Measurements from ENCODE around the gene SLC38A1. TPM values are rescaled to one million over a fixed set of nuclear protein-coding genes. Genes with fewer than 3 reads are reported as not detected.

SLC38A1 gene
- total RNA-seq, 2 donors from 2014 or later: 117 to 118 TPM

DNA sequence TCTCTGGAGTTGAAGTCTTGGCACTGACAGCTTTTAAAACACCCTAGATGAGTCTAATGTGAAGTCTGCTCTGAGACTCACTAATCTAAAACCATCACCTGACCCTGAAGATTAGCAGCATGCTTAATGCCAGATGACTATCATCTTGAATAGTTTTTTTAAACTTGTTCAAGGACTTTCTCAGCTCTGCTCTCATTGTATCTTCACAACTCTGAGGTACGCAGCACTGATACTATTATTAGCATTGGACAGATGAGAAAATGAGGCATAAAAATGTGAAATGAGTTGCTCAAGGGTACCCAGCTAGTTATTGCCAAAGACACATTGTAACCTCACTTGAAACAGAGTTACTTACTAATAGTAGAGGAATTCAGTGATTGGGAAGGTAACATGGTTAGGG, 4.8 kb downstream of the SLC38A1 start:
- Histone ChIP-seq H3K27me3 (no peaks in the 10 kb centered on the region), H3K4me1 (no peaks in the 10 kb centered on the region), H3K36me3 (no peaks in the 10 kb centered on the region), H3K9me3 (no peaks in the 10 kb centered on the region), H3K27ac (no peak overlapping the region), H3K4me3 (no peak overlapping the region), H3K9ac (ENCODE audit: low read depth in 2 of 2, low read length in 2 of 2) (no peak overlapping the region)
- intact Hi-C loops (cut with DNase I): loop anchor here (10.0 kb wide), 1 partner anchor 109 kb away; no protein-coding TSS in a partner anchor
- TF ChIP-seq, protein P1, sequence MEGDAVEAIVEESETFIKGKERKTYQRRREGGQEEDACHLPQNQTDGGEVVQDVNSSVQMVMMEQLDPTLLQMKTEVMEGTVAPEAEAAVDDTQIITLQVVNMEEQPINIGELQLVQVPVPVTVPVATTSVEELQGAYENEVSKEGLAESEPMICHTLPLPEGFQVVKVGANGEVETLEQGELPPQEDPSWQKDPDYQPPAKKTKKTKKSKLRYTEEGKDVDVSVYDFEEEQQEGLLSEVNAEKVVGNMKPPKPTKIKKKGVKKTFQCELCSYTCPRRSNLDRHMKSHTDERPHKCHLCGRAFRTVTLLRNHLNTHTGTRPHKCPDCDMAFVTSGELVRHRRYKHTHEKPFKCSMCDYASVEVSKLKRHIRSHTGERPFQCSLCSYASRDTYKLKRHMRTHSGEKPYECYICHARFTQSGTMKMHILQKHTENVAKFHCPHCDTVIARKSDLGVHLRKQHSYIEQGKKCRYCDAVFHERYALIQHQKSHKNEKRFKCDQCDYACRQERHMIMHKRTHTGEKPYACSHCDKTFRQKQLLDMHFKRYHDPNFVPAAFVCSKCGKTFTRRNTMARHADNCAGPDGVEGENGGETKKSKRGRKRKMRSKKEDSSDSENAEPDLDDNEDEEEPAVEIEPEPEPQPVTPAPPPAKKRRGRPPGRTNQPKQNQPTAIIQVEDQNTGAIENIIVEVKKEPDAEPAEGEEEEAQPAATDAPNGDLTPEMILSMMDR (IDR thresholded peaks at IDR 0.05): no peak
- DNase-seq: no peak

DNA sequence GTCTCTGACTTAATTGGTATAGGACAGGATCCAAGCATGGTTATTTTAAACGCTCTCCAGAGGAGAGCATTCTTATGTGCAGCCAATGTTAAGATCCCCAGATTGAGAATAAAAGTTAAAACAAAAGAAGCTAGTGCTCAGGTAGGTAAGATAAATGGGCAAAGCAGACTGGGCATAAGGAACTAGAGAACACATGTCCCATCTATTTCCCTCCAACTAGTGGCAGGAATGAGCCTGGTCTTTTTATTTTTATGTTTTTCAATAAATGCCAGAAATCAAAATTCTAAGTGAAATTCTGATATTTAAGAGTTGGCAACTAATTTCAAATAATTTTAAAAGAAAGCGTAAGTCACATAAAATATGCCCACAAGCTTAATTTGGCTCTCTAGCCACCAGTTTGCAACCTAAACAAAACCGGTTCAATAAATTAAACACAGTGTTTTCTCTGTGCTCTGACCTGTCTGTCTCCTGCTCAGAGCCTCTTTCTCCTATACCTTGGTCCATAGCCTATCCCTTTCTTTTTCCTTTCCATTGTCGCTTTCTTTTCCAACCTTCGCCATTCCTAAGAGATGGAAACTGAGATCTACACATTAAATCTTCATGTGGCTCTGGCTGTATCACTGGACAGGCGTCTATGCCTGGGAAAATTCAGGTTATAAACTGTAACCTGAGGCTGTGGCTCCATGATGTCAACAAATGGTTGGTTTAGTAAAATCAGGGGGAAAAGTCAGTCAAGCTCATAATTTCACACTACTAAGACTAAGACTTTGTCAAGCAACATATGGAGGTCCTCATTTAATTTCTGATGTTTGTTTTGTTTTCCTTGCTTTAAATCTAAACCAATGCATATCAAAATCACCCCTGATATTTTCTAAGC, 5.5 kb downstream of the SLC38A1 start:
- TF ChIP-seq, protein P1 (IDR thresholded peaks at IDR 0.05): no peak
- H3K9ac ChIP-seq (ENCODE audit: low read depth in 2 of 2, low read length in 2 of 2): no peak overlapping the region
- no peaks in the 10 kb centered on the region for H3K27me3 ChIP-seq
- H3K36me3 ChIP-seq: no peaks in the 10 kb centered on the region
- no peak overlapping the region for H3K27ac ChIP-seq
- intact Hi-C loops (cut with DNase I): loop anchor here (10.0 kb wide), 1 partner anchor 109 kb away; no protein-coding TSS in a partner anchor
- H3K4me1 ChIP-seq: no peaks in the 10 kb centered on the region
- no peak overlapping the region for H3K4me3 ChIP-seq
- no peak for DNase-seq
- no peaks in the 10 kb centered on the region for H3K9me3 ChIP-seq

DNA sequence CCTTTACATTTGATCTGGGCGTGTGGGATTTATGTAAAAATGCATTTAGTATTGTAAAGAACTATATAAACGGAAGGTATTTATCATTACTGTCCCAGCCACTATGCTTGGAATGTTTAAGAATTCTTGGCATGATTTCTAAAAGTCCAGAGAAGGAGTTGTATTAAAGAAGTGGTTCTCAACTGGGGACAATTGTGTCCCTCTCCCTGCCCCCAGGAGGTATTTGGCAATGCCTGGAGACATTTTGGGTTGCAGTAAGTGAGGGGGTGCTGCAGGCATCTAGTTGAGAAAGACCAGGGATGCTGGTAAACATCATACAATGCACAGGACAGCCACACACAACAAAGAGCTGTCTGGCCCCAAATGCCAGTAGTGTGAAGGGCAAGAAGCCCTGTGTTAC, 7.2 kb downstream of the SLC38A1 start:
- Histone ChIP-seq H3K9me3 (no peaks in the 10 kb centered on the region), H3K4me1 (no peaks in the 10 kb centered on the region), H3K27ac (no peak overlapping the region), H3K4me3 (no peak overlapping the region), H3K9ac (ENCODE audit: low read depth in 2 of 2, low read length in 2 of 2) (no peak overlapping the region), H3K27me3 (no peaks in the 10 kb centered on the region), H3K36me3 (no peaks in the 10 kb centered on the region)
- intact Hi-C loops (cut with DNase I): loop anchor here (10.0 kb wide), 1 partner anchor 107 kb away; no protein-coding TSS in a partner anchor
- no peak for DNase-seq
- TF ChIP-seq, protein P1 (IDR thresholded peaks at IDR 0.05): no peak

DNA sequence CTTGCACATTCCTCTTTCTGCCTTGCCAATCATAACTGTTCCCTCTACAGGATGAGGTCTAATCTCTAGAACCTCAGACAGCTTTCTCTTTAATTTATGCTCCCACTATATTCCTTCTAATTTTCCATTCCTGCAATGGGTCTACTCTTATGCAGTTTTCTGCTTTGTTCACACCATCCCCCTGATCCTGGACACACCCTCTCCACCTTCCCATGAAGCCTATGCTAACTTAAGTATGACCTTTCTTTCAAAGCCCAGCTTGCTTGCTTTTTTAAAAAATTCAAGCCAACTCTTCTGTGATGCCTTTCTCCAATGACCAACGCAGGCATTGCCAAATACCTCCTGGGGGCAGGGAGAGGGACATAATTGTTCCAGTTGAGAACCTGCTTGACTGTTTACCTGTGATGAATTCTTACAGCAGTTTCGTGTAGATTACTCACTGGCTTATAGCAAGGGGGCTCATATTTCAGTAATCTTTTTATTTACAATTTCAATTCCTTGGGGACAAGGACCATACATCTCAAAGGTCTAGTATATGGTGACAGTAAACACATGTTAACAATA, 7.8 kb downstream of the SLC38A1 start:
- Histone ChIP-seq H3K27ac (no peak overlapping the region), H3K9me3 (no peaks in the 10 kb centered on the region), H3K4me3 (no peak overlapping the region), H3K27me3 (no peaks in the 10 kb centered on the region), H3K36me3 (no peaks in the 10 kb centered on the region), H3K4me1 (no peaks in the 10 kb centered on the region), H3K9ac (ENCODE audit: low read depth in 2 of 2, low read length in 2 of 2) (no peak overlapping the region)
- no peak for DNase-seq
- intact Hi-C loops (cut with DNase I): loop anchor here (10.0 kb wide), 1 partner anchor 106 kb away; no protein-coding TSS in a partner anchor
- TF ChIP-seq, protein P1 (IDR thresholded peaks at IDR 0.05): no peak

DNA sequence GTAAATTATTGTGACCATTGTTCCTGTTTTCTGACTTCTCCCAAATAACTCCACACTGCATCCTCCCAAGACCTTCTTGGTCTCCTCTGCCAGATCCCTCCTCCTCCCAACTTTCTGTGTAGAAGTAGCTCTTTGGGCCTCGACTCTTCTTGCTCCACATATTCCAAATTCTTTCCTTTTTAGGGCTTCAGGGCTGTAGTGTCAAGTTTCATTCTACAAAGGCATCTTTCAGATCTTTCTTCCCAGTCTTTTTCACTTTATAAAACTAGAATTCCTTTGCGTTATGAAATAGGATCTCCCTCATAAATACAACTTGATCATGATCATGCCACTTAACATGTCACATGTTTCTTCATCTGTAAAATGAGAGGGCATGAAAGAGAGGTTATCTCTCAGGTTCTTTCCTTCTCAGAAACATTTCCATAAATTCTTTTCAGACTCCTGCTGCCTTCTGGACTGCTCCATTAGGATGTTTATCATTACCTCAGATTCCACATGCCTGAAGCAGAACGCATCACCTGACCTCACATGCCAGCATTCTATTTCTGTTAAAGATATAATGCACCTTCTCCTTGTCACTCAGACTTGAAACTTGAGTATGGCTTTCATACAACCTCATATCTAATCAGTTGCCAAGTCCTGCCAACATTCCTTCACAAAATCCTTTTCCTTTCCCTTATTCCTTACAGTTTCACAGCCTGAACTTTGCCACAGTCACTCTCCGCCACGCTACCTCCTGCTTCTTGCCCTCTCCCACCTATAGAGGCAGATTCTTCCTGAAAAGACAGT, 8.5 kb downstream of the SLC38A1 start:
- H3K4me1 ChIP-seq: peaks cover 5% of the 10 kb centered on the region
- H3K27ac ChIP-seq: no peak overlapping the region
- no peak overlapping the region for H3K4me3 ChIP-seq
- TF ChIP-seq, protein P1 (IDR thresholded peaks at IDR 0.05): no peak
- H3K36me3 ChIP-seq: no peaks in the 10 kb centered on the region
- no peaks in the 10 kb centered on the region for H3K27me3 ChIP-seq
- intact Hi-C loops (cut with DNase I): loop anchor here (10.0 kb wide), 1 partner anchor 106 kb away; no protein-coding TSS in a partner anchor
- H3K9me3 ChIP-seq: no peaks in the 10 kb centered on the region
- DNase-seq: no peak
- no peak overlapping the region for H3K9ac ChIP-seq (ENCODE audit: low read depth in 2 of 2, low read length in 2 of 2)

All from colonic mucosa (tissue), 4 donors.